Stimulated activated CD8-positive, alpha-beta memory T cell treated with anti-CD3 and anti-CD28 coated beads, Interleukin-7, amount 100 ng/mL, for 24 hours (primary cell): ENCODE results near the gene CMTM3.
A peak's percentile ranks its signal among the peaks of the same experiment; 100 is the strongest.
"Not testable (repeated sequence)": the region's sequence is repeated elsewhere in the genome, so short reads cannot be mapped to it uniquely, and the experiment has no call there.

Experiments used
- DNase-seq: peaks from one replicate; pipeline ENCODE4 v3.0.0-alpha.2; 2020; ENCODE audit warnings: low read depth

The CMTM3 gene

DNA sequence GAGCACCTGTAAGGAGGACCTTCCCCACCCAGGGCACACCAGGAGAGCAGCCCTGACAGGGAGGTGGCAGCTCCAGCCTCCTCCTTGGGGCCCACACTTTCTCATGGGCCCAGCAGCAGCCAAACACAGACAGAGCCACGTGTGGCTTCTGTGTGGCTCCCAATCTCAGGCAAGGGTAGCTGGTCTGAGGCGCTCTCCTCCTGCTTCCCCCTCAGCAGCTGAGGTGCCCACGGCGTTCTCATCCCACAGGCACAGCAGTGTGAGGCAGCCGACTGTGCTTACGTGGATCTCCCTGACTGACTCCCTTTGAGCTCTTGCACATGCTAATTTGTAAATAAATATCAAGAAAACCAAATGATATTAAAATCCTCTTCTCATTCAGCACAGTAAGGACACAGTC lies 30.9 kb downstream of the CMTM3 start:
- DNase-seq: no peak

DNA sequence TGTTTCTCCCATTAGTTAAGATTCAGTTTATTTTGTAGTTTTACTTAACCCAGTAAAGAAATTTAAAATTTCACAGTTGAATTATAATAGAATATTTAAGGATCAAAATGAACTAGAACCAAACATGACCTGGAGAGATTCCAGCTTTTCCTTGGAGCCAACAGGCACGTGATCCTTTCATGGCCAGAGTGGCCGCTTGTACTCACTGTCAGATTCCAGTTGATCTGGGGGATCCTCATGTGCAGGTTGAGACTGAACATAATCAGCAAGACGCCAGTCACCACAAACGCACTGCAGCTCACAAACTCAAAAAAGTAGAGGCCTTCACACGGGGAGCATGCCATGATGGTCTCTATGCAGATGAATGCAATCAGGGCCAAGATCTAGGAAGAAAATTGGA lies 31.7 kb downstream of the CMTM3 start:
- DNase-seq: no peak

DNA sequence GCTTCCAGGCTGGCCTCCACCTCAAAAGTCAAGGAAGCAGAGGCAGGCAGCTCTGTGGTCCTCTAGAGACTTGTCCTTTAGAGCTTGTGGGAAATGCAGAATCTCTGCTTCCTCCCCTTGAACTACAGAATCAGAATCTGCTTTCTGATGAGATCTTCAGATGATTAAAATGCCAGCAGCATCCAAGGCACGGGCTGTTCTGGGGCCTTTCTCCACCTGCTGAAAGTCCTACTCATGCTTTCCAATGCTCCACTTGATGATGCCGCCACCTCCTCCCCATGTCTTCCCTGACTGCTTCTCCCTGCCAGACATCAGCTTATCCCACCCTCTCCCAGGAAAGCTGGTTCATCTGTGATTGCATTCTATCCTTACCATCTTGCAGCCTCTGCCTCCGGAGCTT lies 33.3 kb downstream of the CMTM3 start:
- no peak for DNase-seq

DNA sequence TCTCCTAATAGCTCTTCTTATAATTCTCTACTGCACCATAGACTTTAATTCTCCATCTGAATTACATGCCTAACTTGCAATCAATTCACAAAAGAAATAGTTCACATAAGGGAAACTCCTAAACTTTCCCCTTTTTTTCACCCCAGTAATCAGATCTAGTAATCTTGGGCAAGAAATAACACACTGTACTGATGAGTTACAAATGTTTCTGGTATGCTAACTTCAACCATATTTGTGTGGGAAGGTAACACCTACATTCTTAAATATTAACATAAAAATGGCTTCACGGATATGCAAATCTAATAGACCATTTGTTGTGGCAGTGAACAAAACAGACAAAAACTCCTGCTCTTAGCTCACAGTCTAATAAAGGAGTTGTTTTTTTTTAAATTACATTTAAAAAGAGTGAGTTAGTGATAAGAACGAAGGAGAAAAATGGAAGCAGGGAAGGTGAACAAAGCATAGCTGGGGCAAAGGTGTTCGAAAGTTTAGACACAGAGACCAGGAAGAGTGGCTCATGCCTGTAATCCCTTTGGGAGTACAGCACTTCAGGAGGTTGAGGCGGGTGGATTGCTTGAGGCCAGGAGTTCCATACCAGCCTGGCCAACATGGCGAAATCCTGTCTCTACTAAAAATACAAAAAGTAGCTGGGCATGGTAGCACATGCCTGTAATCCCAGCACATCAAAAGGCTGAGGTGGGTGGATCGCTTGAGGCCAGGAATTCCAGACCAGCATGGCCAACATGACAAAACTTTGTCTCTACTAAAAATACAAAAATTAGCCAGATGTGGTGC lies 34.8 kb downstream of the CMTM3 start:
- DNase-seq: no peak

DNA sequence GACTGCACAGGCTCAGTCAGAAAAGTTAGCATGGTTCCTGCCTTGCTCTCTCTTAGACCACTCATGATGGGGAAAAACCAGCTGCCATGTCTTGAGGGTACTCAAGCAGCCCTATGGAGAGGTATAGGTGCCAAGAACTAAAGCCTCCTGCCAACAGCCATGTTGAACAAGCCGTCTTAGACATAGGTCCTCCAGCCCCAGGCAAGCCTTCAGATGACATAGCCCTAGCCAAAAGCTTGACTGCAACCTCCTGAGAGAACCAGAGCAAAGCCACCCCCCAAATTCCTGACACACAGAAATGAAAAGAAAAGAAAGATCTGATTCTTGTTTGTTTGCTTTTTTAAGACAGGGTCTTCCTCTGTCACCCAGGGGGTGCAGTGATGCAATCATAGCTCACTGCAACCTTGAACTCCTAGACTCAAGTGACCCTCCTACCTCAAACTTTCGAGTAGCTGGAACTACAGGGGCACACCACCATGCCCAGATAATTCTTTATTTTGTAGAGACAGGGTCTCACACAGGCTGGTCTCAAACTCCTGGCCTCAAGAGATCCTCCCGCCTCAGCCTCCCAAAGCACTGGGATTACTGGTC lies 36.3 kb downstream of the CMTM3 start:
- no peak for DNase-seq

DNA sequence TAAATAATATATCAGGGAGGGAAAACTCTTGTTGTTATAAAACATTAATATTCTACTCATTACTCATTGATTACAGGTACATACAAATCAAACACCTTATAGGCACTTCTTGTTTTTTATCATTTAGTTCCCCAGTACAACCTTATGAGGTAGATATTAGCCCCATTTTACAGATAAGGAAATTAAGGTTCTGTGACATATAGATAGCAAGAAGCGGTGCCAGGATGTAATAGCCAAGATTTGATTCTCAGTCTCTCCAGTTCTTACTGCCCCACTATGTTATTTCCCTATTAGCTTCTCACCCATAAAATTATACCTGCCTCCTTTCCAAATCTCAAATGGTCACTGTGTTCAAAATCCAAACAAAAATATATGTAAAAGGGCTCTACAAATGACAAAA lies 36.9 kb downstream of the CMTM3 start:
- no peak for DNase-seq

DNA sequence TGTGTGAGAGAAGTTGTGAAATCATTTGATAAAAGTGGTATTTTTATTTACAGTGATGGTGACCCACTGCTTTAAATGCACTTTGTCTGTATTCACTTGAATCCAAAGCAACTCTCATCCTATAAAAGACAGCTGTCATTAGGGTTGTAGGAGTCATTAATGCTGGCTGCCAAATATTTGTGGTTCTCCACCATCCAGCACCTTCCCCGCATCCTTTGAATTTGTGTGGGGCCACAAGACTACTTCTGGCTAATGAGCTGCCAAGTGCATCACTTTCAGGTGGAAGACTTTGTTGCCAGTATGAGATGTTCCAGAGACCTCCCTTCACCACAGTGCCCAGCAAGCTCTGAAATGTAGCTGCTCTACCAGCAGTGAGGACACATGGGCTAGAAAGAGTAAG lies 43.4 kb downstream of the CMTM3 start:
- DNase-seq: no peak

DNA sequence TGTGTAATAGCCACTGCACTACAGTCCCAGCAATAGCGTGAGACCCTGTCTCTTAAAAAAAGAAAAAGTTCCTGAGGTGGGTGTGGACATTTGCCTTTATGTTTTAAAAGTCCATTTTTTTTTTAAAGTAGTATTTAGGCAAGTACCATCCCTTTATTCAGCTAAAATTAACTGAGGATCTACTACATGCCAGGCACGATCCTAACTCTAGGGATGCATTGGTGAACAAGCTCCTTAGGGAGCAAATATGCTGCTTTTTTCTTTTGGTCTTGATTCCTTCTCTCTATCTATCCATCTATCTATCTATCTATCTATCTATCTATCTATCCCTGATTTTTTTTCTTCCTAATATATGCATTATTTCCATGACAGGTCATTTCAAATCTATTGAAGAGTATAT lies 44.7 kb downstream of the CMTM3 start:
- no peak for DNase-seq

DNA sequence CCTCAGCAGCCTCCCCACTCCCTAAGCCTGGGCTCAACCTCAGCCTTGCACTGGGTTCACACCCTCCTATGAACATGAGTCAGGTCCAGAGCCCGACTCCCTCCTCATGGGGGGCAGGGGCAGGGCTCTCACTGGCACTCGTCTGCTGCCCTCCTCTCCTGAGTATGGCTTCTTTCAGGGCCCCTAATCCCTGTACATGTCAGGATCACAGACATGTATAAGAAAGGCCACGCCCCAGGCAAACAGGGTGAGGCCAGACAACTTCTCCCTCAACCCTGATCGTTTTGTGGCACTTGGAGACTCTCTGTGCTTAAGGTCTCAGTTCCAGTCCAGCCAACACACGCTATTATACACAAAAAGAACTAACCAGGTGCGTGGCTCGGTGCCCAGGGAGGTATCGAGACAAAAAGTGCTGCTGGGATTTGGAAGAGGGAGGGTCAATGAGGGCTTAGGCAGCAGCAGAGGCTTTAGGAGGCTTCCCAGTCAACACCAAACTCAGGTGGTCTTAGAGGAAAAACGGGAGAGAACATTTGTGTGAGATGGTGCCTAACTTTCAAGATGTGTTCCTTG lies 45.2 kb downstream of the CMTM3 start:
- no peak for DNase-seq

DNA sequence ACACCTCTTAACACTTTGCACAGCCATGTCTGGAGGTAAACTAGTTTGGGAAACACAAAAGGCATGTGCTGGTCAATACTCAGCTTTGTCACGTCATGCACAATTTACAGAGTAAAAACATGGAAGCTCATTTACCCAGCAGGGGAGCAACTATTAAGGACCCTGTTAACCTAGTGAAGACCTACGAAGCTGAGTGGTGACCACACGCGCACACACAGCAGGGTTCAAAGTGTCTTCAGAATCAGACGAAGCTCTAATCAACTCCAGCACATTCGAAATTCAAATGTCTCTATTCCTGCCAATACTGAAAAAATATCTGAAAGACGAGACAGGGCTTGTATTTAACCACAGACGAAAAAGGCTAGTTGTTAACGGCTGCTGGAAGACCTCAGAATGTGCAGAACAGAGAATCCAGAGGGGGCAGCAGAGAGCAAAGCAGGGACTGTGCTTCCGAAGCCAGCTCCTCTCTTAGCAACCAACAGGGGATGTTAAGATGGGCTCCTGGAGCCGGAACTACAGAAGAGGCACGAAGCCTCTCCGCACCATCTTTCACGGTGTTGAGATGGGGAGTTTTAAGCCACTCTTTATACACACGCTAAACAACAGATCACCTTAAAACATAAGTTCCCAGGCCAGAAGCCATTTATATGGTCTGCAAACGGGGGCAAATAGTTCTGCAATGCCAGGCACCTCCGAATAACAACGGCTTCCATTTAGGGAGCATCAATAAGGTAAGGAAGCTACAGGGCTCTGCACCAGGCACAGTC lies 46.4 kb downstream of the CMTM3 start:
- peak; percentile 55 for DNase-seq

DNA sequence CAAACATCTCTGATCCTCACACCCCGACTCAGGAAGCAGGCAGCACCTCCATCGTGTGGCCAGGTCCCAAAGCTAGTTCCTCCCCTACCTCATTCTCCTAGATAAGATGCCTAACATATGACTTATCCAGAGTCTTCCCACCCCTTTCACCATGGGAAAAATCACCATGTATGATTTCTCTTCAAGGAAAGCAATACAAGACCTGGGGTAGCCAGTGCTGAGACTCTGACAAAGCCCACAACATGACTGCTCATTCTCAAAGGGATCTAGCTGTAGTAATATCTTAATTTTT lies 46.9 kb downstream of the CMTM3 start:
- no peak for DNase-seq

DNA sequence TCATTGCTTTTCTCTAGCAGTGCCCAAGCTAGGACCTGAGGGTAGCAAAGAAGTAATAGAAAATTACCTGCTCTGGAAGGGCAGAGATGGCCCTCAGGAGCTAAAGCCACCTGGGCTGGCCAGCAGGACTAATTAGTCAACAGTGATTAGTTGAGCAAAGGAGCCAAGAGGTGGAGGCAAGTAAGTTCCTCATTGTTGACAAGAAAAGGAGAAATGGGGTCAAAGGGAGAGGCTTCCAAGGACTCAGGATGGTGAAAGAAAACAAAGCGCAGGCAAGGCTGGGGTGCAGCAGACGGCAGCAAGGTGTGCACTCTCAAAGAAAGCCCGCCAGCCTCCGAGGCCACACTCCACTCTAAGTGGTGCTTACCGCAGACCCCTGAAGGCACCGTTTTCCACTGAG lies 47.5 kb downstream of the CMTM3 start:
- no peak for DNase-seq

DNA sequence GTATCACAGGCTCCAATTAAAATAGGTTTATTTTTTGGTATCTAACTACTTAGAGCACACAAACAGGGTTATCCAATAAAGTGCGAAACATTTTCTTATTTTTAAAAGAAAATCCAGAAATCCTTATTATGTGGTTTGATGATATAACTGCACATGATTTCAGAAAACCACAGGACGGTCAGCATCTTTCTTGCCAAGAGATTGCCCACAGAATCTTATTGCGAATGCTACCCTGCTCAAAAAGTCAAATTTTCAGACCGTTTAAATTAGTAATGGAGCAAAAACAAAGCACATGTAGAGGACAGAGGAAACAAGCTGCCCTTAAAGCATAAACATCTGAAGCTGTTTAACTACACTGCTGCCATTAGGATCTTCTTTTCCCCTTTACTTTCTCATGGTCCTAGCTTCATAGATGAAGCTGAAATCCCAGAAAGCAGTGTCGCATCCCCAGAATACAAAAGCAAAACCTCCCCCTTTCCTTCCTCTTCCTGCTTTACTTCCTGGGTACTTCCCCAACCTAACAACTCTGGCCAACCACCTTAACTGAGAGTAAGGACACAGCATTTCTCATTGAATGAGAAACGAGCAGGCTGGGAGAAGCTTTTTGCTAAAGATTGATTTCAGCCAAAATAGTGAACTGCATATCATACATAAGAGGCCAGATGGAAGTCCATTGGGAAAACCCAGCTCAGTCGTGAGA lies 48.3 kb downstream of the CMTM3 start:
- no peak for DNase-seq

DNA sequence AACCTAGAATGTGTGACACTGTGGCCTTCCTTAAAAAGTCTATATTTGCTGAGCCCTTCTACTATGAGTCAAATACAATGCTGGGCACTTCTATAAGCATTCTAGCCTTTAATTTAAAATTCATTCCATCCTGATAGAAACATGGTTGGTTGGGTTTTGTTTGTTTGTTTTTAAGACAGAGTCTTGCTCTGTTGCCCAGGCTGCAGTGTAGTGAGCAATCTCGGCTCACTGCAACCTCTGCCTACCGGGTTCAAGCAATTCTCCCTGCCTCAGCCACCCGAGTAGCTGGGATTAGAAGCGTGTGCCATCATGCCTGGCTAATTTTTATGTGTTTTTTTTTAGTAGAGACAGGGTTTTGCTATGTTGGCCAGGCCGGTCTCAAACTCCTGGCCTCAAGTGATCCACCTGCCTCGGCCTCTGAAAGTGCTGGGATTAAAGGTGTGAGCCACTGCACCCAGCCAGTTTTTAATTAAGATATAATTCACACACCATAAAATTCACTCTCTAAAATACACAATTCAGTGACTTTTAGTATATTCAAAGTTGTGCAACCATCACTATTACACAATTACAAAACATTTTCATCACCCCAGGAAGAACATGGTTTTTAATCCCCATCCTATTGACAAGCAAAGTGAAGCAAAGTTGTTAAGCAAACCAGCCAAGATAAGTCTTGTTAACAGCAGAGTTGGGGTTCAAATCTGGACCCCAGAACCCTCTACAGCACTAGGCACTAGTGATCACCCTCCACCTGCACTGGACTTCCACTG lies 49.3 kb downstream of the CMTM3 start:
- no peak for DNase-seq

DNA sequence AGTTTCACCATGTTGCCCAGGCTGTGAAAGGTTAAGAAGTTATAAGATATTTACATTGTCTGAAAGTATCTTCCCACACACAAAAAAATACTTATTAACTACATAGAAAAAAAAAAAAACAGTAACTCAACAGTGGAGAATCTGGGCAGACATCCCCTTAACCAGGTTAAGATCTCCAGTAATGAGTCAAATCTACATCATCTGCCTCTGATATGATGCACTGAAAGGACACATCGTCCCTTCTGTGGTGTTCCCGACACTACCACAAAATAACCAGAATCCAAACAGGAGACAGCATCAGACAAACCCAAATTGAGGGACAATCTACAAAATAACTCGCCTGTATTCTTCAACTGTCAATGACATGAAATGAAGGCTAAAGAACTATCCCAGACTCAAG lies 52.0 kb downstream of the CMTM3 start:
- no peak for DNase-seq

DNA sequence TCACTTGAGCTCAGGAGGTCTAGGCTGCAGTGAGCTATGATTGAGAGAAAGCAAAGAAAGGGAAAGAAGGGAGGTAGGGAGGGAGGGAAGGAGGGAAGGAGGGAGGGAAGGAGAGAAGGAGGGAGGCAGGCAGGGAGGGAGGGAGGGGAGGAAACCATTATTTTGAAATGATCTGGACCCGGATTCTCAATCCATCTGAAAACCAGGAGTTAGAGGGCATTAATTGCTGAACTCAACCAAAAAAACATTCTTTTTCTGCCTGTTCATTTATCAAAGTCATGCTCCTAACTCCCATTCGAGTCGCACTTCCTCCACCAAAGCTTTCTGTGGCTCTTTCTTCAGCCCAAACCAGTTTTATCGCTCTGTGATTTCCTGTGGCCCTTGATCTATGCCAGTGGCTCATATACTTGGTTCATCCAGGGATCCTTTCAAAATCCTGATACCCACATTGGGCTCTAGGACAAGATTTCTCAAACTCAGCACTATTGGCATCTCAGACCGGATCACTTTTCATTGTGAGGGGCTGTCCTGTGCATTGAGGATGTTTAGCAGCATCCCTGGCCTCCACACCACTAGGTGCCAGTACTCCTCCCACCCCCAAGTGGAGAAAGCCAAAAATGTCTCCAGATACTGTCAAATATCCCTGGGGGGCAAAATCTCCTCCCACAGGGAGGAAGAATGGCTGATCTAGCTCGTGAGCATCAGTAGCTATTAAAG lies 53.8 kb downstream of the CMTM3 start:
- no peak for DNase-seq

DNA sequence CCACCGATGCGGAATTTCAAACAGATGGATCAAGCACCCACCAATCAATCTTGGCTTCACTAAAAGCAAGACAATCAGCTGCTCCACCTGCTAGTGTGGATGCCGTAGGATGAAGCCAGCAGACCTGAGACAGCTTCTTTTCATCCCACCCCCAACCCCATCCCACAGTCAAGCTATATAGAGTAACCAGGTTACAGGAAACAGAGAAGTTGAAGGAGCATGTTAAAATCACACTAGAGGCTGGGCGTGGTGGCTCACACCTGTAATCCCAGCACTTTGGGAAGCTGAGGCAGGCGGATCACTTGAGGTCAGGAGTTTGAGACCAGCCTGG lies 54.3 kb downstream of the CMTM3 start:
- no peak for DNase-seq

DNA sequence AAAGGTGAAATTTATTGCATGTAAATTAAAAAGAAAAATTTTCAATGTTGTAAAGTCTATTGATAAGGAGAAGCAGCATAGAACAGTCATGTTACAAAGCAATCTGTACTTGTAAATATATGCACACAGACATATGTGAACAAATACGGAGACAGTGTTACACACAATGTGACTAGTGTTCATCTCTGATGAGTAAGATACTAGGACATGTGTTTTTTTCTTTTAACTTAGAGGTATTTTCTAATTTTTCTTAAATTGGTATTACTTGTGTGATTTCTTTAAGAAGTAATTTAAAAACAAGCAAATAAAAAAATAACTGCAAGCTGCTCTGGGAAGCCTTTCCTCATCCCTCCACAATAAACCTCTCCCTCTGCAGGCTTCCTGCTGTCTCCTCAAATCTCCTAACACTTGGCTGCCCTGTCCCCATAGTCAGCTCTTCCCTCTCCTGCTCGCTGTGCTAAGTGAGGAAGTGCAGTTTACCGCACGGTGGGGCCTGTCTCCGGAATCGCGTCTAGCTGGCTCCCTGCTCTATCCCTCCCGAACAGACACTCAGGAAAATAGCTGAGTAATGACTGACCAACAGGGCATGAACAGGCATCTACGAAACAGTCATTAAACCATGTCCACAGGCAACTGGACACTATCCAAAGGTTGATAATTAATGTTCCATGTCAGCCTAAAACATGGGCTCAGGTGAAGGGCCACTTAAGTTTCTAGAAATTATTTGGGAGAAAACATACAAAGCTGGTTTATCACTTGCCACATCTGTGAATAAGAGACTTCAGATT lies 56.1 kb downstream of the CMTM3 start:
- DNase-seq: no peak

DNA sequence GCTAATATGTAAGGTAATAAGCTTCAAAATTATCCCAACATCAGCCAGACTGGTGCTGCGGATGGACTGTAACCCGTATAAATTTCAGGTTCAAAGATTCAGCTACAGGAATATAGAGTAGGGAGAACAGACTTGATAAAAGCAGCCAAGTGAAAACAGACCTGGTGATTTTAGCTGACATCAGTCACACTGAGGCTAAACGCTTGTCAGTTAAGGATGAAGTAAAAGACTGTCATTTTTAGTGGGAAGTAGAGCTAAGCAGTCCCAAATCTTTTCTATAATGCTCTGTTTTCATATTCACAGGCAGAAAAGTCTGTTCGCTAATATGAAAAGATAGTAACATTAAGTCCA lies 56.7 kb downstream of the CMTM3 start:
- no peak for DNase-seq

DNA sequence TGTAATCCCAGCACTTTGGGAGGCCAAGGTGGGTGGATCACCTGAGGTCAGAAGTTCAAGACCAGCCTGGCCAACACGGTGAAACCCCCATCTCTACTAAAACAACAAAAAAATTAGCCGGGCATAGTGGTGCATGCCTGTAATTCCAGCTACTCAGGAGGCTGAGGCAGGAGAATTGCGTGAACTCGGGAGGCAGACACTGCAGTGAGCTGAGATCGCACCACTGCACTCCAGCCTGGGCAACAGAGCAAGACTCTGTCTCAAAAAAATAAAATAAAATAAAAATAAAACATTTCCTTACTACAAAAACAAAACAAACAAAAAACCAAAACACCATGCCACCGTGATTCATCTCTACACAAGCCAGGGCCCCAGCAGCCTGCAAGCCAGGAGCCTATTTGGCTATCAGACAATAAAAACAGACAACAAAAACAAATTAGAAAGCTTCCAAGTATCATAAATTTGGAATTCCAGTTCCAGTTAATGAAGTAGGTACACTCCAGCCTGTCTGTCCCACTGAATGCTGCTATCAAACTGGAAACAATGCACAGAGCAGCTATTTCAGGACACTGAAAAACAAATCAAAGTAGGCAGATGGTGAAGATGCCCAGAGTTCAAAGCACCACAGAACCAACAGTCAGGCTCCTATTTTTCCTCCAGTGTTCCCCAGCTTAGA lies 57.3 kb downstream of the CMTM3 start:
- not testable (repeated sequence) for DNase-seq
